Natural killer cell (primary cell): ENCODE data around the gene CCDC102A. TPM values are rescaled to one million over a fixed set of nuclear protein-coding genes. Genes with fewer than 3 reads are reported as not detected.
A peak's percentile ranks its signal among the peaks of the same experiment; 100 is the strongest.

ENCODE experiments used
- ATAC-seq, 3 donors: fragments of 150-1000 bp in 2 of 3; fragments of 200-7000 bp in 1 of 3; cut with Tn5 transposase; 1 replicate in 1 of 3; 2 replicates in 2 of 3; pipeline ENCODE4 v1.10.0; 2021; ENCODE audit warnings: mild to moderate bottlenecking in 2 of 3, moderate library complexity in 2 of 3
- DNase-seq, 2 donors: peaks; one replicate each; pipeline versions ENCODE4 v3.0.0 to v3.0.0-alpha.2; 2013 to 2021; ENCODE audit warnings: mixed read lengths in 1 of 2
- H3K27ac ChIP-seq: one replicate; pipeline ENCODE4 v1.5.1; 2013; ENCODE audit warnings: mild to moderate bottlenecking, low read length
- H3K27me3 ChIP-seq: one replicate; pipeline ENCODE4 v1.6.1; 2013; ENCODE audit warnings: low read length; ENCODE audit not compliant: control insufficient read depth, insufficient read depth
- H3K36me3 ChIP-seq: one replicate; pipeline ENCODE4 v1.6.1; 2013; ENCODE audit warnings: low read length; ENCODE audit not compliant: control insufficient read depth, insufficient read depth
- H3K4me1 ChIP-seq: one replicate; pipeline ENCODE4 v1.6.1; 2013; ENCODE audit warnings: low read length; ENCODE audit not compliant: control insufficient read depth, insufficient read depth
- H3K4me3 ChIP-seq: one replicate; pipeline ENCODE4 v1.5.1; 2013; ENCODE audit warnings: low read length
- H3K9me3 ChIP-seq: one replicate; pipeline ENCODE4 v1.6.1; 2013; ENCODE audit warnings: low read length; ENCODE audit not compliant: control insufficient read depth, insufficient read depth
- H3K27ac Mint-ChIP-seq, 2 donors: one replicate each; pipeline ENCODE4 v1.8.0; 2022; ENCODE audit warnings: mild to moderate bottlenecking in 2 of 2, mixed read lengths in 2 of 2, moderate library complexity in 1 of 2
- H3K27me3 Mint-ChIP-seq, 2 donors: one replicate each; pipeline ENCODE4 v1.8.0; 2022; ENCODE audit warnings: low read depth in 2 of 2, mixed read lengths in 2 of 2
- H3K36me3 Mint-ChIP-seq: one replicate; pipeline ENCODE4 v1.8.0; 2022; ENCODE audit warnings: mixed read lengths
- H3K4me1 Mint-ChIP-seq, 2 donors: one replicate each; pipeline ENCODE4 v1.8.0; 2022; ENCODE audit warnings: mixed read lengths in 2 of 2
- H3K4me3 Mint-ChIP-seq: one replicate; pipeline ENCODE4 v1.8.0; 2022; ENCODE audit warnings: mild to moderate bottlenecking, moderate library complexity, mixed read lengths
- H3K9me3 Mint-ChIP-seq, 2 donors: one replicate each; pipeline ENCODE4 v1.8.0; 2022; ENCODE audit warnings: mixed read lengths in 2 of 2
- WGBS: methylation state at CpG from one replicate; pipeline ENCODE4 v1.1.7; 2013; ENCODE audit warnings: missing lambda C conversion rate; ENCODE audit not compliant: insufficient coverage; 5-methylcytosine and 5-hydroxymethylcytosine counted together
- intact Hi-C: fragments of 100-400 bp; cut with micrococcal nuclease; formaldehyde crosslinking; loops from one replicate; pipeline ENCODE4 v1.14.2; 2022
- total RNA-seq, 4 donors: library from RNA; stranded (reverse); fragments of 120-200 nt in 1 of 4; gene quantifications; one replicate each; pipeline versions ENCODE4 v1.2.3 to v1.2.4, GENCODE V29; 2013 to 2022
- TF ChIP-seq, protein P1 (sequence below): fragments of 200-600 bp; IDR thresholded peaks from one replicate; pipeline ENCODE4 v1.8.0; 2022; ENCODE audit warnings: antibody characterized with exemption

The CCDC102A gene
- total RNA-seq, 3 donors from 2014 or later (not counting 1 experiment from before 2014, with no cell fraction given) = 15.5 to 24.4 (median 17.1) TPM

DNA sequence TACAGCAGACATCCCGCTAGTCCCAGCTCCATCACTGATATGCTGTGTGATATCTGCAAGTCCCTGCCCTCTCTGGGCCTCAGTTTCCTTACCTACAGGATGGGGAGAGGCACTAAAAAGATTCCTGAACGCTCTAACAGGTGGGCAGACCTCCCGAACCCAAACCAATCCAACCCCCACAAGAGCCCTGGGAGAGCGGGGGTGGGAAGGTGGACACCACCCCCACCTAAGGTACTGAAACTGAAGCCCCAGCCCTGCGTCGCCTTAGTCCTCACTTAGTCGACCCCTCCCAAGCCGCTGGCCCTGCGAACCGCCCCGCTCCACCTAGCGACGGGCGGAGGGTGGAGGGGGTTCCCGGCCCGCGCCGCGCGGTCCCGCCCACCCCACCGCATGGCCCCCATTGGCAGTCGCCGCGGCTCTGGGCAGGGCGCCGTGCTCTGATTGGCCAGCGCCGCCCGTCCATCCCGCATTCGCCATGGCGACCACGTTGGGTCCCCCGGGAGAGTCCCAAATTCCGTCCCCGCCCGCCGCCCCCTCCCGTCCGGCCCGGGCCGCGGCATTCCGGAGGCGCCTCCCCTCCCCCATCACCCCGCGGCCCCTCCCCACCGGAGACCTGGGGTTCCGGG is 578 bp downstream of the CCDC102A start:
- Mint-ChIP-seq H3K4me3 (peak overlapping the region; percentile 86), H3K9me3 (no peaks in the 10 kb centered on the region), H3K4me1 (peaks cover 68 to 82% of the 10 kb centered on the region in 2 donors), H3K27me3 (no peaks in the 10 kb centered on the region), H3K36me3 (no peaks in the 10 kb centered on the region), H3K27ac (peak overlapping the region; percentile 99)
- Histone ChIP-seq H3K9me3 (no peaks in the 10 kb centered on the region), H3K4me1 (peaks cover 87% of the 10 kb centered on the region), H3K27ac (peak overlapping the region; percentile 95), H3K36me3 (no peaks in the 10 kb centered on the region), H3K27me3 (no peaks in the 10 kb centered on the region), H3K4me3 (peak overlapping the region; percentile 45)
- intact Hi-C loops = loop anchor here (2.0 to 5.0 kb wide), 3 partner anchors 42 to 202 kb away; partner anchors contain the start of genes DOK4 and KATNB1
- TF ChIP-seq, protein P1, sequence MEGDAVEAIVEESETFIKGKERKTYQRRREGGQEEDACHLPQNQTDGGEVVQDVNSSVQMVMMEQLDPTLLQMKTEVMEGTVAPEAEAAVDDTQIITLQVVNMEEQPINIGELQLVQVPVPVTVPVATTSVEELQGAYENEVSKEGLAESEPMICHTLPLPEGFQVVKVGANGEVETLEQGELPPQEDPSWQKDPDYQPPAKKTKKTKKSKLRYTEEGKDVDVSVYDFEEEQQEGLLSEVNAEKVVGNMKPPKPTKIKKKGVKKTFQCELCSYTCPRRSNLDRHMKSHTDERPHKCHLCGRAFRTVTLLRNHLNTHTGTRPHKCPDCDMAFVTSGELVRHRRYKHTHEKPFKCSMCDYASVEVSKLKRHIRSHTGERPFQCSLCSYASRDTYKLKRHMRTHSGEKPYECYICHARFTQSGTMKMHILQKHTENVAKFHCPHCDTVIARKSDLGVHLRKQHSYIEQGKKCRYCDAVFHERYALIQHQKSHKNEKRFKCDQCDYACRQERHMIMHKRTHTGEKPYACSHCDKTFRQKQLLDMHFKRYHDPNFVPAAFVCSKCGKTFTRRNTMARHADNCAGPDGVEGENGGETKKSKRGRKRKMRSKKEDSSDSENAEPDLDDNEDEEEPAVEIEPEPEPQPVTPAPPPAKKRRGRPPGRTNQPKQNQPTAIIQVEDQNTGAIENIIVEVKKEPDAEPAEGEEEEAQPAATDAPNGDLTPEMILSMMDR = no peak
- DNase-seq = peak; percentile 92 to 97
- WGBS = under 1% methylated on average over 44 of the region's 50 CpGs
- peak; percentile 84 to 93 (median 89) for ATAC-seq

GRCh38 chr16:57534881-57535658 is 1.3 kb downstream of the CCDC102A start:
- peak overlapping the region; percentile 95 for H3K27ac ChIP-seq
- DNase-seq (no peak), ATAC-seq (no peak)
- H3K36me3 ChIP-seq = no peaks in the 10 kb centered on the region
- H3K9me3 Mint-ChIP-seq = no peaks in the 10 kb centered on the region
- no peak overlapping the region for H3K4me3 ChIP-seq
- H3K36me3 Mint-ChIP-seq = no peaks in the 10 kb centered on the region
- intact Hi-C loops = loop anchor here (5.0 kb wide), 5 partner anchors 42 to 233 kb away; partner anchors contain the start of gene KATNB1
- H3K27me3 Mint-ChIP-seq = no peaks in the 10 kb centered on the region
- WGBS = 68% methylated on average over 13 of the region's 13 CpGs
- TF ChIP-seq, protein P1 = no peak
- H3K4me3 Mint-ChIP-seq = peak overlapping the region; percentile 57
- peaks cover 75 to 85% of the 10 kb centered on the region in 2 donors for H3K4me1 Mint-ChIP-seq
- H3K4me1 ChIP-seq = peaks cover 88% of the 10 kb centered on the region
- no peaks in the 10 kb centered on the region for H3K9me3 ChIP-seq
- H3K27ac Mint-ChIP-seq = peak overlapping the region; percentile 99
- H3K27me3 ChIP-seq = no peaks in the 10 kb centered on the region

DNA sequence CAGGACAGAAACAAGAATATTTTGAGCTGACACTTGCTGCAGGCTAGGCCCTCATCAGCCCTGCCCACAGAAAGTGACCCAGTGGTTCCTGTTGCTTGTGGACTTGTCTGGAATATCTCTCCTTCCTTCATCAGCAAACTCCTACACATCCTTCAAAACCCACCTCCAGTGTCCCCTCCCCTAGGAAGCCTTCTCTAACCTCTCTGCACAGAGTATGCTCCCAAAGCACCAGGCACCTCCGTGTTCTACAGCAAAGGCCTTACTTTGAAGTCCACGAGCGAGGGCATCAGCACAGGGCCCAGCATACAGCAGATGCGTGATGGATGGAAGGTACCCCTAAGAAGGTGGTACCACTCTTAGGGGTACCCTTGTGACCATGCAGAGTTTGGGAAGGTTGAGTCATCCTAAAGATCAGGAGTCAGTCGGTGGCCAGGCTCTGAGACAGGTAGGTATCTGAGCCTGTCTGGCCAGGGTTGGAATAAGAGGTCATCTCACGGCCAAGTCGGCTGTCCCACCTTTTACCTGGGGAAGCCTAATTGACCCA is 2.0 kb downstream of the CCDC102A start:
- Histone ChIP-seq H3K9me3 (no peaks in the 10 kb centered on the region), H3K36me3 (no peaks in the 10 kb centered on the region), H3K4me3 (no peak overlapping the region), H3K27me3 (no peaks in the 10 kb centered on the region), H3K27ac (peak overlapping the region; percentile 95), H3K4me1 (peaks cover 88% of the 10 kb centered on the region)
- H3K4me3 Mint-ChIP-seq = peak overlapping the region; percentile 57
- H3K27me3 Mint-ChIP-seq = no peaks in the 10 kb centered on the region
- H3K27ac Mint-ChIP-seq = peak overlapping the region; percentile 99
- no peaks in the 10 kb centered on the region for H3K36me3 Mint-ChIP-seq
- peak in 1 of 2 donors; percentile 40 for DNase-seq
- TF ChIP-seq, protein P1 = no peak
- 95% methylated on average over 7 of the region's 7 CpGs for WGBS
- no peak for ATAC-seq
- intact Hi-C loops = loop anchor here (5.0 kb wide), 3 partner anchors 58 to 232 kb away; no protein-coding TSS in a partner anchor
- peaks cover 82 to 92% of the 10 kb centered on the region in 2 donors for H3K4me1 Mint-ChIP-seq
- no peaks in the 10 kb centered on the region for H3K9me3 Mint-ChIP-seq
